ENCODE results near the gene KHDRBS2. TPM values are rescaled to one million over a fixed set of nuclear protein-coding genes. Genes with fewer than 3 reads are reported as not detected.

KHDRBS2 gene
- total RNA-seq, 1 donor from 2014 or later: 14.0 TPM

- Histone ChIP-seq H3K4me2 (no peak overlapping the region), H2AFZ (replicated peaks) (no peak overlapping the region), H3F3A (ENCODE audit: low read depth) (no peaks in the 10 kb centered on the region), H3K36me3 (no peaks in the 10 kb centered on the region), H3K4me1 (no peaks in the 10 kb centered on the region), H4K20me1 (ENCODE audit: low read depth) (peaks cover 5% of the 10 kb centered on the region), H3K27me3 (no peaks in the 10 kb centered on the region), H3K4me3 (no peak overlapping the region), H3K9me3 (ENCODE audit: low read depth) (no peaks in the 10 kb centered on the region), H3K27ac (no peak overlapping the region), H3K9ac (no peak overlapping the region), H3K79me2 (ENCODE audit: low read depth) (peaks cover 8% of the 10 kb centered on the region)
- H3K4me1 Mint-ChIP-seq: peaks cover 5% of the 10 kb centered on the region
- TF ChIP-seq EZH2 (IDR thresholded peaks at IDR 0.05) (no peak), EZH2phosphoT487 (IDR thresholded peaks at IDR 0.05) (no peak), CTCF (IDR thresholded peaks at IDR 0.05) (no peak)
- H3K9me3 Mint-ChIP-seq: no peaks in the 10 kb centered on the region
- H3K4me3 Mint-ChIP-seq: no peak overlapping the region
- H3K27me3 Mint-ChIP-seq (ENCODE audit: insufficient read depth, low read depth): no peaks in the 10 kb centered on the region
- no peaks in the 10 kb centered on the region for H3K36me3 Mint-ChIP-seq
- DNase-seq (ENCODE audit: low spot score): no peak
- H3K27ac Mint-ChIP-seq: no peak overlapping the region
Observed at GRCh38 chr6:62262283-62262682, 23.7 kb downstream of the KHDRBS2 start.

GRCh38 chr6:62246087-62246486 lies 39.9 kb downstream of the KHDRBS2 start:
- H3K27ac Mint-ChIP-seq: no peak overlapping the region
- H3K4me1 Mint-ChIP-seq: no peaks in the 10 kb centered on the region
- H3K4me3 ChIP-seq: no peak overlapping the region
- no peaks in the 10 kb centered on the region for H4K20me1 ChIP-seq (ENCODE audit: low read depth)
- H3F3A ChIP-seq (ENCODE audit: low read depth): no peaks in the 10 kb centered on the region
- TF ChIP-seq EZH2 (IDR thresholded peaks at IDR 0.05) (no peak), CTCF (IDR thresholded peaks at IDR 0.05) (no peak), EZH2phosphoT487 (IDR thresholded peaks at IDR 0.05) (no peak)
- H3K4me3 Mint-ChIP-seq: no peak overlapping the region
- no peaks in the 10 kb centered on the region for H3K36me3 Mint-ChIP-seq
- H2AFZ ChIP-seq (replicated peaks): no peak overlapping the region
- H3K27ac ChIP-seq: no peak overlapping the region
- H3K27me3 ChIP-seq: no peaks in the 10 kb centered on the region
- H3K4me2 ChIP-seq: no peak overlapping the region
- no peaks in the 10 kb centered on the region for H3K27me3 Mint-ChIP-seq (ENCODE audit: insufficient read depth, low read depth)
- H3K9ac ChIP-seq: no peak overlapping the region
- H3K9me3 ChIP-seq (ENCODE audit: low read depth): no peaks in the 10 kb centered on the region
- no peaks in the 10 kb centered on the region for H3K4me1 ChIP-seq
- H3K79me2 ChIP-seq (ENCODE audit: low read depth): no peaks in the 10 kb centered on the region
- DNase-seq (ENCODE audit: low spot score): no peak
- H3K9me3 Mint-ChIP-seq: no peaks in the 10 kb centered on the region
- H3K36me3 ChIP-seq: no peaks in the 10 kb centered on the region

DNA sequence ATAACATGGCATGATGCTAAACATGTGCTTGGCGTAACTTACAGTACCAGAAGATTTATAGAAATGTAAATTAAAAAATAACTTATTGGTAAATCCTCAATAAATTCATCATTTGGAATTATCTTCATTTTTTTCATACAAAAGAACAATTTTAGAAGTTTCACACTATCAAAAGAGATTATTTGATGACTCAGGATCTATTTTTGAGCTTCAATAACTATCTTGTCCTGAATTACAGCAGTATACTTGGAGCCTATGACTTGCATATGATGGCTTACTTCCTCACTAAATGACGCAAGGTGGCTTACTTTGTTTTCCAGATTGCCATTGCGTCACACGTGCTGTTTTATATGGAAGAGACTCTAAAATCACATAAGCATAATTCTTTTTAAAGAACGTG lies 49.2 kb downstream of the KHDRBS2 start:
- no peaks in the 10 kb centered on the region for H4K20me1 ChIP-seq (ENCODE audit: low read depth)
- no peak overlapping the region for H2AFZ ChIP-seq (replicated peaks)
- no peak overlapping the region for H3K4me2 ChIP-seq
- H3K4me1 ChIP-seq: no peaks in the 10 kb centered on the region
- no peak for TF ChIP-seq EZH2phosphoT487 (IDR thresholded peaks at IDR 0.05)
- TF ChIP-seq CTCF (IDR thresholded peaks at IDR 0.05): no peak
- no peak for TF ChIP-seq EZH2 (IDR thresholded peaks at IDR 0.05)
- H3K36me3 ChIP-seq: no peaks in the 10 kb centered on the region
- H3K4me3 ChIP-seq: no peak overlapping the region
- Mint-ChIP-seq H3K4me3 (no peak overlapping the region), H3K4me1 (no peaks in the 10 kb centered on the region), H3K27ac (no peak overlapping the region), H3K9me3 (no peaks in the 10 kb centered on the region), H3K27me3 (ENCODE audit: insufficient read depth, low read depth) (no peaks in the 10 kb centered on the region), H3K36me3 (no peaks in the 10 kb centered on the region)
- no peaks in the 10 kb centered on the region for H3K27me3 ChIP-seq
- H3K79me2 ChIP-seq (ENCODE audit: low read depth): no peaks in the 10 kb centered on the region
- H3K9me3 ChIP-seq (ENCODE audit: low read depth): no peaks in the 10 kb centered on the region
- no peak overlapping the region for H3K27ac ChIP-seq
- no peak for DNase-seq (ENCODE audit: low spot score)
- no peaks in the 10 kb centered on the region for H3F3A ChIP-seq (ENCODE audit: low read depth)
- H3K9ac ChIP-seq: no peak overlapping the region

All from neural progenitor cell (in vitro differentiated cells).